H9 (cell line): ENCODE results near the gene VSTM2A. TPM values are rescaled to one million over a fixed set of nuclear protein-coding genes. Genes with fewer than 3 reads are reported as not detected.

Experiments
- DNase-seq: peaks from one replicate; pipeline ENCODE4 v3.0.0-alpha.2; 2017
- H2AFZ ChIP-seq: one replicate; pipeline ENCODE4 v1.6.1; 2013; ENCODE audit warnings: mild to moderate bottlenecking, low read length, control low read depth, moderate library complexity
- H2AK5ac ChIP-seq: 2 replicates; pipeline ENCODE4 v1.6.1; 2013; ENCODE audit warnings: low read length, control low read depth, mixed read lengths; ENCODE audit not compliant: insufficient read length
- H2BK120ac ChIP-seq: one replicate; pipeline ENCODE4 v1.6.1; 2013; ENCODE audit warnings: low read depth, mild to moderate bottlenecking, low read length, control low read depth, inconsistent platforms; ENCODE audit not compliant: poor library complexity, severe bottlenecking
- H2BK12ac ChIP-seq: 2 replicates; pipeline ENCODE4 v1.6.1; 2013; ENCODE audit warnings: low read length, control low read depth, mixed read lengths, low read depth; ENCODE audit not compliant: insufficient read length
- H2BK15ac ChIP-seq: 2 replicates; pipeline ENCODE4 v1.6.1; 2013; ENCODE audit warnings: low read depth, low read length, control low read depth
- H2BK20ac ChIP-seq: one replicate; pipeline ENCODE4 v1.6.1; 2013; ENCODE audit warnings: low read depth, mild to moderate bottlenecking, low read length, control low read depth, inconsistent platforms; ENCODE audit not compliant: poor library complexity, severe bottlenecking
- H2BK5ac ChIP-seq: 2 replicates; pipeline ENCODE4 v1.6.1; 2013; ENCODE audit warnings: low read length, control low read depth, mixed read lengths; ENCODE audit not compliant: insufficient read length
- H3K14ac ChIP-seq: 2 replicates; pipeline ENCODE4 v1.6.1; 2013; ENCODE audit warnings: low read length, control low read depth; ENCODE audit not compliant: insufficient read depth
- H3K18ac ChIP-seq: 2 replicates; pipeline ENCODE4 v1.6.1; 2013; ENCODE audit warnings: low read depth, mild to moderate bottlenecking, mixed read lengths, low read length, control low read depth; ENCODE audit not compliant: insufficient read length
- H3K23ac ChIP-seq: 2 replicates; pipeline ENCODE4 v1.6.1; 2013; ENCODE audit warnings: low read length, control low read depth, mixed read lengths, low read depth; ENCODE audit not compliant: insufficient read length
- H3K23me2 ChIP-seq: 2 replicates; pipeline ENCODE4 v1.6.1; 2013; ENCODE audit warnings: low read depth, mild to moderate bottlenecking, mixed read lengths, low read length, control low read depth; ENCODE audit not compliant: insufficient read length, poor library complexity, severe bottlenecking
- H3K27ac ChIP-seq: 2 replicates; pipeline ENCODE4 v1.5.1; 2013; ENCODE audit warnings: low read length, control low read depth, mixed read lengths, low read depth; ENCODE audit not compliant: insufficient read length
- H3K27me3 ChIP-seq: 2 replicates; pipeline ENCODE4 v1.6.1; 2013; ENCODE audit warnings: low read length, control low read depth, inconsistent platforms; ENCODE audit not compliant: insufficient read depth
- H3K4ac ChIP-seq: 2 replicates; pipeline ENCODE4 v1.6.1; 2013; ENCODE audit warnings: low read depth, mild to moderate bottlenecking, control low read depth, inconsistent platforms, low read length, moderate library complexity
- H3K4me1 ChIP-seq: 2 replicates; pipeline ENCODE4 v1.6.1; 2013; ENCODE audit warnings: low read length, control low read depth, inconsistent platforms; ENCODE audit not compliant: insufficient read depth
- H3K4me2 ChIP-seq: 2 replicates; pipeline ENCODE4 v1.6.1; 2013; ENCODE audit warnings: low read length, control low read depth, mixed read lengths; ENCODE audit not compliant: insufficient read length, insufficient read depth
- H3K56ac ChIP-seq: 2 replicates; pipeline ENCODE4 v1.6.1; 2013; ENCODE audit warnings: low read depth, mild to moderate bottlenecking, mixed read lengths, low read length, control low read depth; ENCODE audit not compliant: insufficient read length
- H3K79me1 ChIP-seq: 2 replicates; pipeline ENCODE4 v1.6.1; 2013; ENCODE audit warnings: low read depth, mild to moderate bottlenecking, moderate library complexity, low read length, control low read depth, inconsistent platforms; ENCODE audit not compliant: insufficient read depth, poor library complexity, severe bottlenecking
- H3K79me2 ChIP-seq: 2 replicates; pipeline ENCODE4 v1.6.1; 2013; ENCODE audit warnings: low read length, control low read depth, inconsistent platforms; ENCODE audit not compliant: insufficient read depth
- H3K9ac ChIP-seq: 2 replicates; pipeline ENCODE4 v1.6.1; 2013; ENCODE audit warnings: low read length, control low read depth, mixed read lengths; ENCODE audit not compliant: insufficient read length; ENCODE audit errors: extremely low read depth
- H3K9me3 ChIP-seq: one replicate; pipeline ENCODE4 v1.6.1; 2013; ENCODE audit warnings: low read depth, low read length, inconsistent platforms; ENCODE audit not compliant: control insufficient read depth
- H3T11ph ChIP-seq: one replicate; pipeline ENCODE4 v1.6.1; 2013; ENCODE audit warnings: mild to moderate bottlenecking, low read length, control low read depth, inconsistent platforms
- H4K20me1 ChIP-seq: one replicate; pipeline ENCODE4 v1.6.1; 2013; ENCODE audit not compliant: control insufficient read depth, insufficient read length, insufficient read depth
- H4K5ac ChIP-seq: 2 replicates; pipeline ENCODE4 v1.6.1; 2013; ENCODE audit warnings: low read depth, mild to moderate bottlenecking, mixed read lengths, low read length, control low read depth; ENCODE audit not compliant: insufficient read length
- H4K8ac ChIP-seq: replicated peaks from 2 replicates; pipeline ENCODE4 v1.6.1; 2013; ENCODE audit warnings: low read length, control low read depth, mixed read lengths, low read depth; ENCODE audit not compliant: insufficient read length
- H4K91ac ChIP-seq: 2 replicates; pipeline ENCODE4 v1.6.1; 2013; ENCODE audit warnings: low read depth, mild to moderate bottlenecking, moderate library complexity, mixed read lengths, low read length, control low read depth; ENCODE audit not compliant: insufficient read length
- H3K27ac Mint-ChIP-seq, 3 experiments: 2 replicates in 2 of 3; 3 replicates in 1 of 3; pipeline ENCODE4 v1.8.0; 2020 to 2021; ENCODE audit warnings: mixed read lengths in 3 of 3, mild to moderate bottlenecking in 1 of 3, moderate library complexity in 1 of 3
- H3K27me3 Mint-ChIP-seq: 2 replicates; pipeline ENCODE4 v1.8.0; 2021; ENCODE audit warnings: low read depth, mild to moderate bottlenecking, moderate library complexity, mixed read lengths
- H3K36me3 Mint-ChIP-seq, 3 experiments: 2 replicates in 2 of 3; 3 replicates in 1 of 3; pipeline ENCODE4 v1.8.0; 2020 to 2021; ENCODE audit warnings: low read depth in 3 of 3, mixed read lengths in 3 of 3; ENCODE audit not compliant: insufficient read depth in 1 of 3
- H3K4me1 Mint-ChIP-seq, 2 experiments: 2 replicates each; pipeline ENCODE4 v1.8.0; 2020; ENCODE audit warnings: mixed read lengths in 2 of 2
- H3K4me3 Mint-ChIP-seq, 2 experiments: 2 replicates in 1 of 2; 3 replicates in 1 of 2; pipeline ENCODE4 v1.8.0; 2020 to 2021; ENCODE audit warnings: mild to moderate bottlenecking in 2 of 2, mixed read lengths in 2 of 2, moderate library complexity in 1 of 2
- H3K9me3 Mint-ChIP-seq, 2 experiments: 2 replicates in 1 of 2; 3 replicates in 1 of 2; pipeline ENCODE4 v1.8.0; 2020; ENCODE audit warnings: mild to moderate bottlenecking in 2 of 2, mixed read lengths in 2 of 2, moderate library complexity in 1 of 2
- CTCF ChIP-seq: fragments of 200-600 bp; sonication (generic); conservative IDR thresholded peaks from 3 replicates; pipeline ENCODE4 v1.8.0; 2021; ENCODE audit warnings: antibody characterized with exemption, mild to moderate bottlenecking
- WGBS: extraction: QIAGEN DNeasy Blood & Tissue Kit; methylation state at CpG from one replicate; pipeline ENCODE4 v1.1.7; 2013; ENCODE audit warnings: missing lambda C conversion rate, low lambda C conversion rate, mixed read lengths; ENCODE audit not compliant: insufficient read length; ENCODE audit errors: extremely low coverage; 5-methylcytosine and 5-hydroxymethylcytosine counted together
- total RNA-seq: library from RNA; stranded (reverse); gene quantifications from 2 replicates; pipeline ENCODE4 v1.2.1, GENCODE V29; 2021

The VSTM2A gene
- total RNA-seq, 1 experiment from 2014 or later: 0.11 TPM

- no peak overlapping the region for H4K91ac ChIP-seq
- H4K5ac ChIP-seq: no peak overlapping the region
- H2AK5ac ChIP-seq: no peak overlapping the region
- peaks cover 20% of the 10 kb centered on the region; the same call in 1 of the 2 replicates for H3K27me3 ChIP-seq
- H3K4me1 Mint-ChIP-seq: peaks cover 24 to 28% of the 10 kb centered on the region in 2 experiments
- no peak overlapping the region for H2AFZ ChIP-seq
- no CpG with 5 or more reads among the region's 5 CpGs for WGBS
- peak overlapping the region; percentile 88 for H3K4me2 ChIP-seq
- no peak overlapping the region for H3K23ac ChIP-seq
- H3K4me3 Mint-ChIP-seq: peak overlapping the region; percentile 49 to 90
- H3T11ph ChIP-seq: no peak overlapping the region
- H4K20me1 ChIP-seq: no peaks in the 10 kb centered on the region
- no peak overlapping the region for H2BK20ac ChIP-seq
- H2BK12ac ChIP-seq: no peak overlapping the region
- H2BK15ac ChIP-seq: no peak overlapping the region
- no peak overlapping the region for H3K56ac ChIP-seq
- H3K27me3 Mint-ChIP-seq: peaks cover 70% of the 10 kb centered on the region
- TF ChIP-seq CTCF: no peak
- no peak overlapping the region for H2BK120ac ChIP-seq
- H3K27ac ChIP-seq: no peak overlapping the region
- no peak overlapping the region for H3K27ac Mint-ChIP-seq
- peaks cover 21% of the 10 kb centered on the region for H3K23me2 ChIP-seq
- no peak overlapping the region for H4K8ac ChIP-seq
- no peak overlapping the region for H2BK5ac ChIP-seq
- H3K4ac ChIP-seq: no peak overlapping the region
- no peaks in the 10 kb centered on the region for H3K79me2 ChIP-seq
- H3K14ac ChIP-seq: no peak overlapping the region
- H3K4me1 ChIP-seq: no peaks in the 10 kb centered on the region
- H3K18ac ChIP-seq: no peak overlapping the region
- no peaks in the 10 kb centered on the region for H3K9me3 ChIP-seq
- DNase-seq: no peak
- H3K9me3 Mint-ChIP-seq: peaks cover 2 to 3% of the 10 kb centered on the region in 2 experiments; a peak in 2 of 5 replicates
- no peaks in the 10 kb centered on the region for H3K79me1 ChIP-seq
- H3K36me3 Mint-ChIP-seq: peaks cover 0 to 2% (median 0%) of the 10 kb centered on the region in 3 experiments; a peak in 2 of 7 replicates
- no peak overlapping the region for H3K9ac ChIP-seq
Measured at GRCh38 chr7:54545241-54545563, 3.0 kb downstream of the VSTM2A start.
